ENCODE results near the gene DTD2.

The DTD2 gene

DNA sequence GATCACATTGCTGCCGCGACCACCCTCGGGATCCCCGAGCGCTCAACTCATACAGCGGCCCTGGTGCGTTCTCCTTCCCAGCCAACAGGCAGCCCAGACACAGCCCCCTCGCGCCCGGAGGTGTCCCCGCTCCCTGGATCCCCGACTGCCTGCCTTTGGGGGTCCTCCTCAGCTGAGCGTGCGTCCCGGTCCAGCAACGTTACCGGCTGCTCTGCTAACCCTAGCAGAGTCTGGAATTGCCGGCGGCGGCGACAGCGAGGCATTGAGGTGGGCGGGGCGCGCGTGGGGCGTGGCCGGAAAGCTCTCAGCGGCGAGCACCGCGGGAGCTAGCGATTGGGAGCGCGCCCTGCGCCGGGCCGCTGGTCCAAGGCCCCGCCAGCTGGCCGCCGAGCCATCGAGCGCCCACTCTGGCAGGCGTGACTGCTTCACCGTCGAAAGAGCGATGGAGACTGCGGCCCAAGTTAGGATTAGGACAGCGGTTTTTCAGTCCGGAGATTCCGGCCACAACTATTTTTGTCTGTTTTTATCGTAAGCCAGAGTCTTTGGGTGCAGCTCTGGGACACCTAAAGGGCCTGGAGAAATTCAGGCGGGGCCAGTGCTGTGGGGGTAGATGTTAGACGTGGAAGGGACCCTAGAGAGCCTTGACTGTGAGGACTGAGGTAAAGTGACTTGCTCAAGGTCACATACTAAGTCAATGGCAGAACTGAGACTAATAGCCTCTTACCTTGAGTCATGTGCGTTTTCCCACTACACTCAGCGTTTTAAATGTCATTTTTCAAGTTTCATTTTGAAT, 36.8 kb downstream of the DTD2 start, which contains the start of gene HEATR5A:
Gene HEATR5A, minus strand, starts transcription at position 232 of the 793 bp plus-strand sequence. CDS start 17,575 bp downstream, outside the sequence.
- Histone ChIP-seq H3K56ac (ENCODE audit: low read length) (peak within 1 kb of the TSS; percentile 96), H2AK5ac (ENCODE audit: low read length) (no peak within 1 kb of the TSS), H2BK120ac (ENCODE audit: low read depth, low read length) (no peak within 1 kb of the TSS), H3K79me2 (ENCODE audit: control insufficient read depth, insufficient read depth, low read length) (no peaks in the 10 kb centered on the region), H3K18ac (ENCODE audit: low read length) (peak within 1 kb of the TSS; percentile 76), H3K36me3 (ENCODE audit: control insufficient read depth, insufficient read depth, low read length) (no peaks in the 10 kb centered on the region), H3K4me3 (ENCODE audit: low read length) (peak within 1 kb of the TSS; percentile 96), H3K27me3 (ENCODE audit: insufficient read depth, low read length, poor library complexity) (no peaks in the 10 kb centered on the region), H2BK5ac (ENCODE audit: low read length) (no peak within 1 kb of the TSS), H3K27ac (ENCODE audit: low read depth, low read length) (peak within 1 kb of the TSS; percentile 91), H4K8ac (ENCODE audit: low read depth, low read length) (peak within 1 kb of the TSS; percentile 94), H2BK15ac (replicated peaks; ENCODE audit: low read depth) (no peak within 1 kb of the TSS), H3K4me2 (ENCODE audit: low read length) (peak within 1 kb of the TSS; percentile 57), H4K5ac (ENCODE audit: low read length) (peak within 1 kb of the TSS; percentile 93), H3K9ac (ENCODE audit: low read length) (peak within 1 kb of the TSS; percentile 94), H3K23ac (ENCODE audit: low read length) (no peak within 1 kb of the TSS), H3K4me1 (ENCODE audit: control insufficient read depth, low read depth, low read length) (no peaks in the 10 kb centered on the region), H3K79me1 (ENCODE audit: low read length) (no peaks in the 10 kb centered on the region), H3K4ac (ENCODE audit: low read depth, low read length) (no peak within 1 kb of the TSS)
- no CpG with 5 or more reads among the region's 56 CpGs for WGBS (ENCODE audit: extremely low coverage, insufficient coverage, low lambda C conversion rate)
- DNase-seq, result peak; percentile 96

DNA sequence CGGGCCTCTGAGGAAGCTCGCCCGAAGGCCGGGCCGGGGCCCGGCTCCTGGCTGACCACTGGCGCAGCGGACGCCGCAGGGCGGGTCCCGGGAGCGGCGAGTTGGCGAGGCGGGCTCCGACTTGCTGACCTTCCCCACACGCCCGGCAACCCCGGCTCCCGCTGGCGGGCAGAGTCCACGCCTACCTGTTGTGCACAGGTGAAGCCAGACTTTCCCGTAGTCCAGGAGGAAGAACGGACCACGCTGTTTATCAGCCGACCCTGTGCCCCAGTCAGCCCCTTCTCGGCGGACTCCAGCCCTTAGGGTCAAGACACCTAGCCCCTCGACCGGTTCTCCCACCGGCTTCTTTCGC, 37.4 kb downstream of the DTD2 start:
- Histone ChIP-seq H3K4ac (ENCODE audit: low read depth, low read length) (no peak overlapping the region), H2BK5ac (ENCODE audit: low read length) (no peak overlapping the region), H3K79me2 (ENCODE audit: control insufficient read depth, insufficient read depth, low read length) (no peaks in the 10 kb centered on the region), H3K56ac (ENCODE audit: low read length) (peak overlapping the region; percentile 96), H3K79me1 (ENCODE audit: low read length) (no peaks in the 10 kb centered on the region), H3K36me3 (ENCODE audit: control insufficient read depth, insufficient read depth, low read length) (no peaks in the 10 kb centered on the region), H4K5ac (ENCODE audit: low read length) (no peak overlapping the region), H2BK120ac (ENCODE audit: low read depth, low read length) (no peak overlapping the region), H3K4me2 (ENCODE audit: low read length) (peak overlapping the region; percentile 45), H3K23ac (ENCODE audit: low read length) (no peak overlapping the region), H3K4me3 (ENCODE audit: low read length) (peak overlapping the region; percentile 96), H3K27me3 (ENCODE audit: insufficient read depth, low read length, poor library complexity) (no peaks in the 10 kb centered on the region), H3K9ac (ENCODE audit: low read length) (peak overlapping the region; percentile 94), H3K18ac (ENCODE audit: low read length) (peak overlapping the region; percentile 24), H2AK5ac (ENCODE audit: low read length) (no peak overlapping the region), H2BK15ac (replicated peaks; ENCODE audit: low read depth) (no peak overlapping the region), H3K4me1 (ENCODE audit: control insufficient read depth, low read depth, low read length) (no peaks in the 10 kb centered on the region), H4K8ac (ENCODE audit: low read depth, low read length) (no peak overlapping the region), H3K27ac (ENCODE audit: low read depth, low read length) (peak overlapping the region; percentile 91)
- WGBS (ENCODE audit: extremely low coverage, insufficient coverage, low lambda C conversion rate), result no CpG with 5 or more reads among the region's 33 CpGs
- DNase-seq, result peak; percentile 72

DNA sequence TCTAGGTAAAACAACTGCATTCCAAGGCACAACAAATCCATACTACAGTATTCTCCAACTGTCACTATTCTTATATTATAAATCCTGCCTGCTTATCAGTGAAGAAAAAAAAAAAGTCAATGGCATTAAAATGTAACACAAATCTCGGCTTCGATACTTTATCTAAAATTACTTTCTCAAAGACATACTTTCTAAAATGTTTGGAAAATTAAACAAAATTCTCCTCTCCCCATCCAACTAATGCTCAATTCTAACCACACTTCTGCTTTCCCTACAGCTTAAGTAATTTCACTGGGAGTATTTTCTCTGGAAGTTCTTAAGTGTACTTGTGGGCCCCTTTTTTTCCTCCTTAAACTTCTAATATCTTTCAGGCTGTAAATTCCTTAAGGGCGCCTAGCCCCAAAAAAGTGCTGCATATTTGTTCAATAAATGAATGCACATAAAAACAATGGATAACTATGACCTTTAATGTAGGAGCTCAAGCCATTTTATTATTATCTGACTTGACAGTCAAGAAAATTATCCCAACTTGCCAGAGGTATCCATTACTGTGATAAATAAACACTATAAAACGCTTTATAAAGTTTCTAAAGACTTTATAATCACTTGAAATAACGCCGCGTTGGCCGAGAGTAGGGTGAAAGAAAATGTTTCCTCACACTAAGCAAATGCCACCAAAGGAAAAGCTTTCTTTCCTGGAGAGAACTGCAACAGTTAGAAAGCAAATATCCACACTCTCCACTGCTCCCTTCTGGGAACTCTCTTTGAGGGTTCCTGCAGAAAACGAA, 37.9 kb downstream of the DTD2 start:
- Histone ChIP-seq H3K18ac (ENCODE audit: low read length) (peak overlapping the region; percentile 13), H4K5ac (ENCODE audit: low read length) (no peak overlapping the region)
- no CpG with 5 or more reads among the region's 9 CpGs for WGBS (ENCODE audit: extremely low coverage, insufficient coverage, low lambda C conversion rate)

DNA sequence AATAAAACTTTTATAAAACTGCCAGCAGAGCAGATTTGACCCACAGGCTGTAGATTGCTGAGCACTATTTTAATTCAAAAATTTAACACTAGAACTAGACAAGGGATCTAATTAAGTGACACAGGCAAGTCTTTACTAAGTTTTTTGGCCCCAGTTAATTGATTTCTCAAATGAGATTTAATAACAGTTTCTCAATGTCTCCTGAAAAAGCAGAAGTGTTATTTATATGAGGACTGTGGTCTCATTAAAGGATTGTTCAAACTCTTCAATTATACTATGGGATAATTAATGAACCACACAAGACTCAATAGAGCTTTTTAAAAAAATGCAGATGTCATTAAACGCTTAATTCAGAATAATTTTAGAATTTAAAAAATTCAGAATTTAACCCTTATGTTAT, 38.9 kb downstream of the DTD2 start:
- Histone ChIP-seq H3K4me1 (ENCODE audit: control insufficient read depth, low read depth, low read length) (no peaks in the 10 kb centered on the region), H4K5ac (ENCODE audit: low read length) (no peak overlapping the region)

More for the DNA sequence above, 37.9 kb downstream of the DTD2 start:
- no peak overlapping the region for H4K8ac ChIP-seq (ENCODE audit: low read depth, low read length)
- no peaks in the 10 kb centered on the region for H3K4me1 ChIP-seq (ENCODE audit: control insufficient read depth, low read depth, low read length)
- no peak for DNase-seq
- H2BK120ac ChIP-seq (ENCODE audit: low read depth, low read length), result no peak overlapping the region
- H3K23ac ChIP-seq (ENCODE audit: low read length), result no peak overlapping the region
- peak overlapping the region; percentile 45 for H3K4me2 ChIP-seq (ENCODE audit: low read length)
- no peaks in the 10 kb centered on the region for H3K79me1 ChIP-seq (ENCODE audit: low read length)
- H3K9ac ChIP-seq (ENCODE audit: low read length), result peak overlapping the region; percentile 94
- H2AK5ac ChIP-seq (ENCODE audit: low read length), result no peak overlapping the region
- H2BK15ac ChIP-seq (replicated peaks; ENCODE audit: low read depth), result no peak overlapping the region
- peak overlapping the region; percentile 96 for H3K56ac ChIP-seq (ENCODE audit: low read length)
- H3K27me3 ChIP-seq (ENCODE audit: insufficient read depth, low read length, poor library complexity), result no peaks in the 10 kb centered on the region
- H3K27ac ChIP-seq (ENCODE audit: low read depth, low read length), result peak overlapping the region; percentile 91
- H2BK5ac ChIP-seq (ENCODE audit: low read length), result no peak overlapping the region
- H3K79me2 ChIP-seq (ENCODE audit: control insufficient read depth, insufficient read depth, low read length), result no peaks in the 10 kb centered on the region
- H3K36me3 ChIP-seq (ENCODE audit: control insufficient read depth, insufficient read depth, low read length), result no peaks in the 10 kb centered on the region
- H3K4me3 ChIP-seq (ENCODE audit: low read length), result peak overlapping the region; percentile 96
- H3K4ac ChIP-seq (ENCODE audit: low read depth, low read length), result no peak overlapping the region

DNA sequence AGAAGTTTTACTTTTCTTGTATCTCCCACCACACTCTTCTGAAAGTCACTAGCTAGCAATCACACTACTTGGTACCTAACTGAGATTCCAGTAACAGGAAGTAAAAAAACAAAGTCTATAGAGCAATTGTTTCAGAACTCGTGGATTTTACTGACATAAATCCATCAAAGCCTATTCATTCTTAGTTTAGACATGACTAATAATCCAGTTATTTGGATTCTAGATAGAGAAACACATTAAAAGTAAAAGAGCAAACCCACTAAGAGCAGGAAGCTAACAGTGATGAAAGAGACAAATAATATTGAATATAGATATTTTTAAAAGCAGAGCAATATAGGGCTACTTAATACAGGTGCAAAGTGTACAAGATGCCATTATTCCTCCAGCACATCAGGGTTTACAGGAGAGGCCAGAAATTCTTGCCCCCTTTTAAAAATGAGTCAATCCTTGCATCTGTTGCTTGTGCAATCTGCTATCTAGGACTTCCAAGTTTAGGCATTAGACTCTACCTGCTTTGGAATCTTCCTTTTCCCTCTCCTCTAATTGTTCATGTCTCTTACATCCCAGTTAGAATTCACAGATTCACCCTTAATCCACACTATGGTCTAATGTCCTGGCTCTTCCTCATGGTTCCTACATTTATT, 43.0 kb downstream of the DTD2 start:
- Histone ChIP-seq H3K36me3 (ENCODE audit: control insufficient read depth, insufficient read depth, low read length) (no peaks in the 10 kb centered on the region), H3K4me2 (ENCODE audit: low read length) (no peak overlapping the region), H2BK5ac (ENCODE audit: low read length) (no peak overlapping the region), H2AK5ac (ENCODE audit: low read length) (no peak overlapping the region), H2BK15ac (replicated peaks; ENCODE audit: low read depth) (no peak overlapping the region), H3K79me1 (ENCODE audit: low read length) (no peaks in the 10 kb centered on the region), H3K23ac (ENCODE audit: low read length) (no peak overlapping the region), H3K27me3 (ENCODE audit: insufficient read depth, low read length, poor library complexity) (no peaks in the 10 kb centered on the region), H3K4me3 (ENCODE audit: low read length) (no peak overlapping the region), H3K9ac (ENCODE audit: low read length) (no peak overlapping the region), H3K27ac (ENCODE audit: low read depth, low read length) (no peak overlapping the region), H3K79me2 (ENCODE audit: control insufficient read depth, insufficient read depth, low read length) (no peaks in the 10 kb centered on the region), H4K5ac (ENCODE audit: low read length) (no peak overlapping the region), H2BK120ac (ENCODE audit: low read depth, low read length) (no peak overlapping the region), H3K4ac (ENCODE audit: low read depth, low read length) (no peak overlapping the region), H3K56ac (ENCODE audit: low read length) (no peak overlapping the region), H3K4me1 (ENCODE audit: control insufficient read depth, low read depth, low read length) (no peaks in the 10 kb centered on the region), H4K8ac (ENCODE audit: low read depth, low read length) (no peak overlapping the region), H3K18ac (ENCODE audit: low read length) (no peak overlapping the region)
- no CpG with 5 or more reads among the region's 1 CpG for WGBS (ENCODE audit: extremely low coverage, insufficient coverage, low lambda C conversion rate)
- DNase-seq, result no peak

More for the DNA sequence above, 38.9 kb downstream of the DTD2 start:
- Histone ChIP-seq H3K9ac (ENCODE audit: low read length) (no peak overlapping the region), H3K56ac (ENCODE audit: low read length) (no peak overlapping the region), H2BK120ac (ENCODE audit: low read depth, low read length) (no peak overlapping the region), H4K8ac (ENCODE audit: low read depth, low read length) (peak overlapping the region; percentile 56), H3K23ac (ENCODE audit: low read length) (no peak overlapping the region), H2AK5ac (ENCODE audit: low read length) (no peak overlapping the region), H3K79me2 (ENCODE audit: control insufficient read depth, insufficient read depth, low read length) (no peaks in the 10 kb centered on the region), H2BK15ac (replicated peaks; ENCODE audit: low read depth) (no peak overlapping the region), H3K79me1 (ENCODE audit: low read length) (no peaks in the 10 kb centered on the region), H2BK5ac (ENCODE audit: low read length) (no peak overlapping the region), H3K36me3 (ENCODE audit: control insufficient read depth, insufficient read depth, low read length) (no peaks in the 10 kb centered on the region), H3K4me3 (ENCODE audit: low read length) (no peak overlapping the region), H3K27ac (ENCODE audit: low read depth, low read length) (no peak overlapping the region), H3K4me2 (ENCODE audit: low read length) (no peak overlapping the region), H3K27me3 (ENCODE audit: insufficient read depth, low read length, poor library complexity) (no peaks in the 10 kb centered on the region), H3K18ac (ENCODE audit: low read length) (no peak overlapping the region), H3K4ac (ENCODE audit: low read depth, low read length) (no peak overlapping the region)
- no peak for DNase-seq
- WGBS (ENCODE audit: extremely low coverage, insufficient coverage, low lambda C conversion rate), result no CpG with 5 or more reads among the region's 1 CpG
